Measurements from ENCODE around the gene QKI.

DNA sequence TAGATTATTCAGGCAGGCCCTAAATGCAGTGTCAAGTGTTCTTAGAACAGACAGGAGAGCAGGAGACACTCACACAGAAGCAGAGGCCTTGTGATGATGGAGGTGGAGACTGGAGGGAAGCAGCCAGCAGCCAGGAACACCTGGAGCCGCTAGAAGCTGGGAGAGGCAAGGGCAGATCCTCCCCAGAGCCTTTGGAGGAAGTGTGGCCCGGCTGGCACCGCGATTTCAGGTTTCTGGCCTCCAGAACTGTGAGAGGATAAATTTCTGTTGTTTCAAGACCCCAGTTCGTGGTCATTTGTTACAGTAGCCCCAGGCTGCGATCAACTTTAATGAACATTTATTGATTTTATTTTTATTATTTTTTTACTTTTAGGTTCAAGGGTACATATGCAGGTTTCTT, 203.0 kb downstream of the QKI start:
- TF ChIP-seq, protein P1, sequence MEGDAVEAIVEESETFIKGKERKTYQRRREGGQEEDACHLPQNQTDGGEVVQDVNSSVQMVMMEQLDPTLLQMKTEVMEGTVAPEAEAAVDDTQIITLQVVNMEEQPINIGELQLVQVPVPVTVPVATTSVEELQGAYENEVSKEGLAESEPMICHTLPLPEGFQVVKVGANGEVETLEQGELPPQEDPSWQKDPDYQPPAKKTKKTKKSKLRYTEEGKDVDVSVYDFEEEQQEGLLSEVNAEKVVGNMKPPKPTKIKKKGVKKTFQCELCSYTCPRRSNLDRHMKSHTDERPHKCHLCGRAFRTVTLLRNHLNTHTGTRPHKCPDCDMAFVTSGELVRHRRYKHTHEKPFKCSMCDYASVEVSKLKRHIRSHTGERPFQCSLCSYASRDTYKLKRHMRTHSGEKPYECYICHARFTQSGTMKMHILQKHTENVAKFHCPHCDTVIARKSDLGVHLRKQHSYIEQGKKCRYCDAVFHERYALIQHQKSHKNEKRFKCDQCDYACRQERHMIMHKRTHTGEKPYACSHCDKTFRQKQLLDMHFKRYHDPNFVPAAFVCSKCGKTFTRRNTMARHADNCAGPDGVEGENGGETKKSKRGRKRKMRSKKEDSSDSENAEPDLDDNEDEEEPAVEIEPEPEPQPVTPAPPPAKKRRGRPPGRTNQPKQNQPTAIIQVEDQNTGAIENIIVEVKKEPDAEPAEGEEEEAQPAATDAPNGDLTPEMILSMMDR (IDR thresholded peaks at IDR 0.05): no peak
- TF ChIP-seq POLR2A (IDR thresholded peaks at IDR 0.05) (no peak), EP300 (IDR thresholded peaks at IDR 0.05) (no peak)
